ENCODE data around the gene ACOD1. TPM values are rescaled to one million over a fixed set of nuclear protein-coding genes. Genes with fewer than 3 reads are reported as not detected.

ACOD1 gene
- total and polyA plus RNA-seq, 8 donors, result 0.05 TPM; not detected in 7

DNA sequence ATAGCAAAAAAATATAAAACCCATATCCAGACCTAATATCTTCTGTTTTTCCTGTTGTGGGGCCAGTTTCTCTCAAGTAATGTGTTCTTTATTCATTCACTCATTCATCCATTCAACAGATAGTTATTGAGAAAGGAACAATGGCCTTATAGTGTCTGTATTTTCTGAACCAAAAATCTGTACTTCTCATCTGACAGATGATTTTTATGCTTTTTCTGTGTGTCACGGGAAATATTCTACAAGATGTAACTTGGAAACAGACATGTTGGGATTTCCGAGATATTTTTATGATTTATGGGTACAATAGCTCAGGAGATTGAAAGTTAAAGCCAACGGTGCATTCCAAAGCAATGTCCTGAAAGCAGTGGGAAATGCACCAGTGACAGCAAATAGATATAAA, 5.7 kb downstream of the ACOD1 start:
- no peak for DNase-seq

DNA sequence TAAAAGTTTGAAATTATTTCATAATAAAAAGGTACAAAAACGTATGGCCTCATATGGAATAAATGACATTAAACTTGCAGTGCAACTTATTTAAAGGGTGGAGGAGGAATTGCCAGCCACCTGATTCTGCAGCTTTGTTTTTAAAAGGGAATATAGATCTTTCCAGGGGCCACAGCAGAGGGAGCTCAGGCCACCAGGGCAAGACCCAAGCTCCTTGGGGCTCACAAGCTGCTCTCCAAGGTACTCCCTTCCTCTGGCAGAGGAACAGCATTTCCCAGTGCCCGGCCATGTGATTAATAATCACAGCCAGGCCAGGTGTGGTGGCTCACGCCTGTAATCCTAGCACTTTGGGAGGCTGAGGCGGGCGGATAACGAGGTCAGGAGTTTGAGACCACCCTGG, 6.2 kb downstream of the ACOD1 start:
- no peak overlapping the region for H3K4me3 ChIP-seq
- peaks cover 0 to 8% (median 6%) of the 10 kb centered on the region in 4 donors for H3K9me3 ChIP-seq
- DNase-seq, result no peak
- no peaks in the 10 kb centered on the region for H3K36me3 ChIP-seq
- H3K4me1 ChIP-seq, result no peaks in the 10 kb centered on the region
- 67 to 85% (median 76%) methylated on average over 3 to 6 of the region's 6 CpGs for WGBS, 5 donors
- TF ChIP-seq, protein P1, sequence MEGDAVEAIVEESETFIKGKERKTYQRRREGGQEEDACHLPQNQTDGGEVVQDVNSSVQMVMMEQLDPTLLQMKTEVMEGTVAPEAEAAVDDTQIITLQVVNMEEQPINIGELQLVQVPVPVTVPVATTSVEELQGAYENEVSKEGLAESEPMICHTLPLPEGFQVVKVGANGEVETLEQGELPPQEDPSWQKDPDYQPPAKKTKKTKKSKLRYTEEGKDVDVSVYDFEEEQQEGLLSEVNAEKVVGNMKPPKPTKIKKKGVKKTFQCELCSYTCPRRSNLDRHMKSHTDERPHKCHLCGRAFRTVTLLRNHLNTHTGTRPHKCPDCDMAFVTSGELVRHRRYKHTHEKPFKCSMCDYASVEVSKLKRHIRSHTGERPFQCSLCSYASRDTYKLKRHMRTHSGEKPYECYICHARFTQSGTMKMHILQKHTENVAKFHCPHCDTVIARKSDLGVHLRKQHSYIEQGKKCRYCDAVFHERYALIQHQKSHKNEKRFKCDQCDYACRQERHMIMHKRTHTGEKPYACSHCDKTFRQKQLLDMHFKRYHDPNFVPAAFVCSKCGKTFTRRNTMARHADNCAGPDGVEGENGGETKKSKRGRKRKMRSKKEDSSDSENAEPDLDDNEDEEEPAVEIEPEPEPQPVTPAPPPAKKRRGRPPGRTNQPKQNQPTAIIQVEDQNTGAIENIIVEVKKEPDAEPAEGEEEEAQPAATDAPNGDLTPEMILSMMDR (IDR thresholded peaks at IDR 0.05), result no peak
- H3K27ac ChIP-seq, result no peak overlapping the region
- intact Hi-C loops (cut with DNase I; ENCODE audit: low total_unique reads), result no loop called here
- peaks cover 0 to 19% (median 0%) of the 10 kb centered on the region in 3 donors for H3K27me3 ChIP-seq

More for the DNA sequence above, 5.7 kb downstream of the ACOD1 start:
- H3K36me3 ChIP-seq, result no peaks in the 10 kb centered on the region
- WGBS, 5 donors, result 65 to 86% (median 78%) methylated on average over 3 of the region's 3 CpGs
- intact Hi-C loops (cut with DNase I; ENCODE audit: low total_unique reads), result no loop called here
- no peak overlapping the region for H3K27ac ChIP-seq
- H3K4me3 ChIP-seq, result no peak overlapping the region
- TF ChIP-seq, protein P1 (IDR thresholded peaks at IDR 0.05), result no peak
- no peak for TF ChIP-seq POLR2AphosphoS5 (IDR thresholded peaks at IDR 0.05)
- no peak for TF ChIP-seq EP300 (IDR thresholded peaks at IDR 0.05)
- TF ChIP-seq POLR2A (IDR thresholded peaks at IDR 0.05), result no peak
- peaks cover 0 to 19% (median 0%) of the 10 kb centered on the region in 3 donors for H3K27me3 ChIP-seq
- H3K9me3 ChIP-seq, result peaks cover 0 to 3% (median under 1%) of the 10 kb centered on the region in 4 donors
- no peaks in the 10 kb centered on the region for H3K4me1 ChIP-seq

DNA sequence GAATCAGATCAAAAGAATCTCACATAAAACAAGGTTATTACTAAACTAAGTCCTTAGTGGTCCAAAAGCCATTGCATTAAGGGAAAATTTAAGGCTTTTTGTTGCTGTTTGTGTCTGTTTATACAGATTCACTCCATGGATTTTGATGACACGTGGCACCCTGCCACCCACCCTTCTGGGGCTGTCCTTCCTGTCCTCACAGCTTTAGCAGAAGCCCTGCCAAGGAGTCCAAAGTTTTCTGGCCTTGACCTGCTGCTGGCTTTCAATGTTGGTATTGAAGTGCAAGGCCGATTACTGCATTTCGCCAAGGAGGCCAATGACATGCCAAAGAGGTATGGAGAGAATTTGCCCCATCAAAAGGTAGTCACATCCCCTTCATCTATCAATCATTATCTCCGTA, 6.9 kb downstream of the ACOD1 start:
- intact Hi-C loops (cut with DNase I; ENCODE audit: low total_unique reads), result no loop called here
- Histone ChIP-seq H3K27me3 (peaks cover 0 to 19% (median 0%) of the 10 kb centered on the region in 3 donors), H3K27ac (no peak overlapping the region), H3K36me3 (no peaks in the 10 kb centered on the region), H3K4me3 (no peak overlapping the region), H3K4me1 (no peaks in the 10 kb centered on the region), H3K9me3 (peaks cover 0 to 15% (median 12%) of the 10 kb centered on the region in 4 donors)
- WGBS, 5 donors, result 77 to 87% (median 79%) methylated on average over 4 of the region's 4 CpGs
- DNase-seq, result no peak
- TF ChIP-seq EP300 (IDR thresholded peaks at IDR 0.05) (no peak), POLR2AphosphoS5 (IDR thresholded peaks at IDR 0.05) (no peak), POLR2A (IDR thresholded peaks at IDR 0.05) (no peak)
- TF ChIP-seq, protein P1 (IDR thresholded peaks at IDR 0.05), result no peak

DNA sequence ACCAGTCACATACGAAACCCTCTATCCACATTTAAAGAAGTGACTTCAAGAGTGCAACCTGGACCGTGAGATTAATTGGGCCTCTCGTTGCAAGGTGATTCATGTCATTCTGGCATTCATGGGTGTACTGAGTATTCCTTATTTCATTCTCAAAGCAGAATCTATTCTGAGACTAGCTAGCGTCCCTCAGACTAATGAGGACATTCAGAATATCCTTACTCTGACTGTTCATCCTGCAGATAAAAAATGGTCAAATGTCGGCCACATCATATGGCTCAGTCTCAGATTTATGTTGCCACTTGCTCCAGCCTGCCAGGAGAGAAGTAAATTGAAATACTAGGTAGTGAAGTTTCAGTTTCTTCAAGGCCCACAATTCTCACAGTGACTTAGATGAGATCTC, 7.3 kb downstream of the ACOD1 start:
- no peak overlapping the region for H3K27ac ChIP-seq
- H3K4me1 ChIP-seq, result no peaks in the 10 kb centered on the region
- H3K36me3 ChIP-seq, result no peaks in the 10 kb centered on the region
- H3K4me3 ChIP-seq, result no peak overlapping the region
- intact Hi-C loops (cut with DNase I; ENCODE audit: low total_unique reads), result no loop called here
- no peak for DNase-seq
- peaks cover 0 to 19% (median 0%) of the 10 kb centered on the region in 3 donors for H3K27me3 ChIP-seq
- TF ChIP-seq EP300 (IDR thresholded peaks at IDR 0.05), result no peak
- no peak for TF ChIP-seq POLR2AphosphoS5 (IDR thresholded peaks at IDR 0.05)
- TF ChIP-seq, protein P1 (IDR thresholded peaks at IDR 0.05), result no peak
- no peak for TF ChIP-seq POLR2A (IDR thresholded peaks at IDR 0.05)
- H3K9me3 ChIP-seq, result peaks cover 0 to 20% (median 17%) of the 10 kb centered on the region in 4 donors
- 86 to 93% (median 91%) methylated on average over 5 of the region's 5 CpGs for WGBS, 5 donors
